Measurements from ENCODE around the gene HOXD13.
A peak's percentile ranks its signal among the peaks of the same experiment; 100 is the strongest.

GRCh38 chr2:176140513-176141317, 48.2 kb downstream of the HOXD13 start:
- peak; percentile 73 to 92 for TF ChIP-seq CTCF (IDR thresholded peaks at IDR 0.05)
- TF ChIP-seq POLR2A (IDR thresholded peaks at IDR 0.05), result no peak
